ENCODE results near the gene SLC25A23.
"Not testable (repeated sequence)": the region's sequence is repeated elsewhere in the genome, so short reads cannot be mapped to it uniquely, and the experiment has no call there.

Gene SLC25A23

GRCh38 chr19:6455924-6456323, 3.7 kb downstream of the SLC25A23 start:
- DNase-seq: no peak

DNA sequence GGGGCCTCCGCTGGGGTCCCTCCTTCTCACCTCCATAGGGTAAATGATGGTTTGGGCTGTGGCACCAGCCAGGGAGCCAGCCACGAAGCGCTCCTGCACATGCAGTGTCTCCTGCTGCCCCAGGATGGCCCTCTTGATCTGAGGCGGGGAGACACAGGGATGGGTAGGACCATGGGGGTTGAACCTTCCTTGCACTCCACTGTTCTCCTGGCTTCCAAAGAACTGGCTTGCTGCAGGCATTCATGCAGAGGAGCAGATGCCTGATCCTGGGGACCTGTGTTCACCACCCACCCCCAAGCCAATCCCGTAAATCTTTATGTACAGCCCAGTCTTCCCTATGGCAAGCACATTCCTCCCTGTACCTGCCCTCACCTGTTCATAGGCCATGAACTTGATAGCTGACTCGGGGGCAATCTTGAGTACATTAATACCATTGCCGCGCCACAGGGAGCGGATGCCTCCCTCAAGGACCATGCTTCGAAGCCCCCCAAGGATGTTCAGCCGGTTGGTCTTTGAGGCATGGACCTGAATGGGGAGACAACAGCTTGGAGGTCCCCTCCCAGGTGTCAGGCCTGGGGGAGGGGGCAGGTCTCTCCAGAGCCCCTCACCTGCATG, 5.5 kb downstream of the SLC25A23 start:
- DNase-seq: no peak

GRCh38 chr19:6452899-6453298, 6.7 kb downstream of the SLC25A23 start:
- DNase-seq: no peak

DNA sequence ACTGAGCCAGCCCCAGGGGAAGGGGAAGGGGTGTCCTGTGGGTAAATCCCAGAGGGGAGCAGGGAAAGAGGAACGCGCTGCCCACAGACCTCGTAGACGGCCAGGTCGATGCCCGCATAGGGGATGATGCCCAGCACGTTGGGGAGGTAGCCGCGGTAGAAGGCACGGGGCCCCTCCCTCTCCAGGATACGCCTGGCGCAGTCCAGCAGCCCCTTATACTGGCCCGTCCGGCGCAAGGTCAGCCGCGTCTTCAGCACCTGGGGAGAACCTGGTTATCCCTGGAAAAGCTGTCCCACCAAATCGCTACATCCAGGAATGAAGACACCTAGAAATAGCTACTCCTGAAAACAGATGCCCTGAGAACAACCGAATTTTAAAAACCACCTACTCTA, 7.4 kb downstream of the SLC25A23 start:
- DNase-seq: no peak

DNA sequence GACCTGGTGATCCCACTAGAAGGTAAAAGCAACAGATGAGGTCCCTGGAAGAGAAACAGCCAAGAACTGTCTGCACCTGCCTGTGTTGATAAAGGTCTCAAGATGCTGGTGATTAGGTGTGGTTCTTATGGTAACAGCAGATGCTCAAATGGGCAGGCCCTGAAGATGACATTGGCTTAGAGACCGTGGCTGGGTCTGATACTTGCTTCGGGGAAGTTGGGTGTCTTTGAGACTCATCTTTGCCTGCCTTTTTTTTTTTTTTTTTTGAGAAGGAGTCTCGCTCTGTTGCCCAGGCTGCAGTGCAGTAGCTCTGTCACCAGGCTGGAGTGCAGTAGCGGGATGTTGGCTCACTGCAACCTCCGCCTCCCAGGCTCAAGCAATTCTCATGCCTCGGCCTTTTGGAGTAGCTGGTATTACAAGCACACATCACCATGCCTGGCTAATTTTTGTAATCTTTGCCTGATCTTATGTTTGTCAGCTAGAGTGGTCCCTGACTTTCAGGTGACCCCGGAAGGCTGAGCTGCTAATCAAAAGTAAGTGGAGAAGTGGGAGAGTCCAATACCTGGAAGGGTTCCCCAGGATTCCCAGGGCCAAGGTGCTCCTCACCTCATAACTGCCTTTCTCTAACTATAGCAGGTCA, 7.9 kb downstream of the SLC25A23 start:
- DNase-seq: no peak

DNA sequence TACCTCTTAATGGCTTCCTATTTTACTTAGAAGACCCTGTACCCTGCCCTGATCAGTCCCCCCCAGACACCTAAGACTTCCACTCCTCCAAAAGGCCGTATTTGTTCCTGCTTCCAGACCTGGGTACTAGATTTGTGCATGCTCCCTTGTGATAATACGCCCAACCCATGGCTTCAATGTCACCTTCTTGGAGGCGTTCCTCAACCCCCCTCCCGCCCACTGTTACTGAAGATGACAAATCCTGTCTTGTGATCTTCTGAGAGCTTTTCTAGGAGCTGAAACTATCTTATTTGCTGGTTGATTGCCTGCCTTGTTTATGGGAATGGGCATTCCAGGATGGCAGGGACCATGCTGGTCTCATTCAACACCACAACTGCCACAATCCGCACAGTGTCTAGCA, 9.4 kb downstream of the SLC25A23 start:
- DNase-seq: no peak

- DNase-seq: no peak
These were observed 11.5 kb downstream of the SLC25A23 start for GRCh38 chr19:6448045-6448444.

DNA sequence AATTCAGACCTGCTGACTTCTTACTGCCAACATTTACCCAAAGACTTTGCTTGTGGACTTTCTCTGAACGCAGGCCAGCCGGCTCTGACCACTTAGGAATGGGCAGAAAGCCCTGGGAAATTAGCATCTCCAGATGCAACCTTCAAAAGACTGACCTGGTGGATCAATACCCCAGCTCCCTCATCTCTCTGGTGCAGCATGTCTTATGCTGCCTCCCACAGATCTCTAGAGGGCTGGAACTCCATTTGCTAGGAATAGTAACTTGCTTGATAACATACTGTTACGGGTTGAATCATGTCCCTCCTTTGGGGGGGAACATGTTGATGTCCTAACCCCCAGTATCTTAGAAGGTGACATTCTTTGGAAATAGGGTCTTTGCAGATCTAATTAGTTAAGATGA, 13.1 kb downstream of the SLC25A23 start:
- no peak for DNase-seq

GRCh38 chr19:6443986-6444385, 15.6 kb downstream of the SLC25A23 start:
- DNase-seq: no peak

DNA sequence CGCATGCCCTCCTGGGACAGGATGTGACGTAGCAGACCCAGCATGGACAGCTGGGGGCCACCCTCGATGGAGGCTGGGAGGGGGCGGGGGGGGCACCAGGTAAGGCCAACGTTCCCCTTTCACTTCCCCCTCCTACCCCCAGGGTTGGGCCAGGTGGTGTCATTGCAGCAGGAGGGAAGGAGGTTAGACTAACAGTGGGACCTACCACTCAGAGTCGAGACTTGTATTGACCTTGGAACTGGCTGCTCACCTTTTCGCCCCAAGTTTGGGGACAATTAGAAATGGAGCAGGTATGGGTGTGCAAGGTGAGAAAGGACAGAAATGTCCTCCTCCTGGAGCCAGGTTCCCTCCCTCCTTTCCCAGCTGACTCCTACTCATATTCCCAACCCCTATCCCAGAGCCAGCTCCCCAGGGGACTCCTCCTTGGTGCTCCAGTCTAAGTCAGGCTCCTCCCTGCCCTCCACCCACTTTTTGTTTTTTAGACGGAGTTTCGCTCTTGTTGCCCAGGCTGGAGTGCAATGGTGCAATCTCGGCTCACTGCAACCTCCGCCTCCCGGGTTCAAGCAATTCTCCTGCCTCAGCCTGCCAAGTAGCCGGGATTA, 17.4 kb downstream of the SLC25A23 start:
- no peak for DNase-seq

DNA sequence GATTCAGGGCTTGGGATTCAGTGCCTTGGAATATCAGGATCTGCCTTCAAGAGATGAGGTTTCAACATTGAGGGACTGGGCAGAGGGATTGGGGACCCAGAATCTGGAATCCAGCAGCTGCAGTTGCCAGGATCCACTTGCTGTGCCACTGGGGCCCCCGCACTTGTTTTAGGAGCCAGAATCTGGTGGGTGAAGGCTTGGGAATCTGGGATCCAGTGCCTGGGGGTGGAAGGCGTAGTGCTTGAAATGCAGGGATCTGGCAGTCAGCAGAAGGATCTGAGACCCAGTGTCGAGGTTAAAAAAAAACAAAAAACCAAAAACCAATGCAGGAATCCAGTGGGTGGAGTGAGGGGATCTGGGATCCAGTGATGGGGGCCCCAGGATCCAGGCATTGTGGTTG, 18.7 kb downstream of the SLC25A23 start:
- DNase-seq: no peak

DNA sequence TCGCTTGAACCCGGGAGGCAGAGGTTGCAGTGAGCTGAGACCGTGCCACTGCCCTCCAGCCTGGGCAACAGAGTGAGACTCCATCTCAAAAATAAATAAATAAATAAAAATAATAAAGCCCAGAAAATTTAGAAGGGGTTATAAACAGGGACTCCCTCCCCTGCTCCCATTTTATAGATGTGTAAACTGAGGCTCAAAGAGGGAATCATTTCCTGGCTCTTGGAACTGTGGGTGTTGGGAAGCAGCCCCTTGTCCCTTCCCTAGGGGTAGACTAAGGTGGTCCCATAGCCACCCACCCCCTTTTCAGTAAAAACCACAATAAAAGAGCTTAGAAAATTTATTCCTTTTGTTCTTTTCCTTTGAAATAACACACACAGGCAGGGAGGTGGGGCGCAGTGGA, 19.8 kb downstream of the SLC25A23 start:
- DNase-seq: no peak

GRCh38 chr19:6433663-6434062, 25.9 kb downstream of the SLC25A23 start, which contains the start of gene SLC25A41:
TSS of gene SLC25A41 (minus strand) at chr19:6433763. CDS start at chr19:6433693, 70 bp downstream.
- no peak for DNase-seq

DNA sequence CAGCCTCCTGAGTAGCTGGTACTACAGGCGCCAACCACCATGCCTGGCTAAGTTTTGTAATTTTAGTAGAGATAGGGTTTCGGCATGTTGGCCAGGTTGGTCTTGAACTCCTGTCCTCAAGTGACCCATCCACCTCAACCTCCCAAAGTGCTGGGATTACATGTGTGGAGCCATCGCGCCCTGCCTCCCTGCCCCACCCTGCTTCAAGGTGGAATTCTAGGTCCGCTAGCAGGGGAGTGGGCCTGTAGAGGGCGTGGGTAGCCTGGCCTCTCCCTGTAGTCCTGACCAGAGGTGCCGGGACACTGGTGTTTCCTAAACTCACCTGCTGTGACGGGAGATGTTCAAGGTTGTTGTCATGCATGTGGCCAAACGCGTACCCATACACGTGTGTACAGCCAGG, 26.4 kb downstream of the SLC25A23 start:
- no peak for DNase-seq

- no peak for DNase-seq
These were observed 27.7 kb downstream of the SLC25A23 start for GRCh38 chr19:6431891-6432290.

DNA sequence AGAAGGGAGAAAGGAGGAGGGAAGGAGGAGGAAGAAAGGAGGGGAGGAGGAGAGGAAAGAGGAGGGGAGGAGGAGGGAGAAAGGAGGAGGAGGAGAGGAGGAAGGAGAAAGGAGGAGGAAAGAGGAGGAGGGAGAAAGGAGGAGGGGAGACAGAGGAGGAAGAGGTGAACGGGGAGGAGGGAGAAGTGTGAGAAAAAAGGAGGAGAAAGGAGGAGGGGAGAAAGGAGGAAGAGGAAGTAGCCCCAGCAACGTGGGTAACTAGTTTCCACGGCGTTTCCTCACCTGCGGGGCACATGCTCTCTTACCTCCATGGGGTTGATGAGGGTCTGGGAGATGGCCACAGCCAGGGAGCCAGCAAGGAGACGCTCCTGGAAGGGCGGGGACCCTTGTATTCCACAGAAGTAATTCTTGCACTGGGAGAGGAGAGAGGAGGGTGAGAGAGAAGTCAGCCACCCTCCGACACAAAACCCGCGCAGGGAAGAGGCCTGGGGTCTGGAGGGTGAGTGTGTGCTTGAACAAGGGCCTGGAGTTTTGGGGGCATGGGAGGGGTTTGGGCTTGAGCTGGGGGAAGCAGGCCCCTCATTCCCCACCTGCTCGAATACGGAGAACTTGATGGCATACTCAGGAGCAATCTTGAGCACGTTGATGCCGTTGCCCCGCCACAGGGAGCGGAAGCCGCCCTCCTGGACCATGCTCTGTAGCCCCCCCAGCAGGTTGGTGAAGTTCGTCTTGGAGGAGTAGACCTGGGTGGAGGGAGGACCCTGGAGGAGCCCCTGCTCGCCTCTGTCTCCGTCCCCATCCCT, 30.0 kb downstream of the SLC25A23 start:
- no peak for DNase-seq

DNA sequence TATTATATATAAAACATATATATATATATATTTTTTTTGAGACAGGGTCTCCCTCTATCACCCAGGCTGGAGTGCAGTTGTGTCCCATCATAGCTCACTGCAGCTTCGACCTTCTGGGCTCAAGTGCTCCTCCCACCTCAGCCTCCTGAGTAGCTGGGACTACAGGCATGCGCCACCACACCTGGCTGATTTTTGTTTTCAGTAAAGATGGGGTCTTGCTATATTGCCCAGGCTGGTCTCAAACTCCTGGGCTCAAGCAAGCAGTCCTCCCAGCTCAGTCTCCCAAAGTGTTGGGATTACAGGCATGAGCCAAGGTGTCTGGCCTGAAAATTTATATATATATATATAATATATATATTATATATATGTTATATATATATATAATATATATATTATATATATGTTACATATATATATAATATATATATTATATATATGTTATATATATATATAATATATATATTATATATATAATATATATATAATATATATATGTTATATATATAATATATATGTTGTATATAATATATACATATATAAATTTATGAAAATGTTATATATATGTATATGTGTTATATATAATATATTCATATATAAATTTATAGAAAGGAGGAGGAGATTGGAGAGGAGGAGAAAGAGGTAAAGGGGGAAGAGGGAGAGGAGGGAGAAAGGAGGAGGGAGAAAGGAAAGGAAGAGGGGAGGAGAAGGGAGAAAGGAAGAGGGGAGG, 30.7 kb downstream of the SLC25A23 start:
- not testable (repeated sequence) for DNase-seq

GRCh38 chr19:6427131-6427530, 32.5 kb downstream of the SLC25A23 start:
- DNase-seq: no peak

- DNase-seq: peak in 1 of 2 experiments; percentile 23
These were observed 33.6 kb downstream of the SLC25A23 start for GRCh38 chr19:6425732-6426620.

DNA sequence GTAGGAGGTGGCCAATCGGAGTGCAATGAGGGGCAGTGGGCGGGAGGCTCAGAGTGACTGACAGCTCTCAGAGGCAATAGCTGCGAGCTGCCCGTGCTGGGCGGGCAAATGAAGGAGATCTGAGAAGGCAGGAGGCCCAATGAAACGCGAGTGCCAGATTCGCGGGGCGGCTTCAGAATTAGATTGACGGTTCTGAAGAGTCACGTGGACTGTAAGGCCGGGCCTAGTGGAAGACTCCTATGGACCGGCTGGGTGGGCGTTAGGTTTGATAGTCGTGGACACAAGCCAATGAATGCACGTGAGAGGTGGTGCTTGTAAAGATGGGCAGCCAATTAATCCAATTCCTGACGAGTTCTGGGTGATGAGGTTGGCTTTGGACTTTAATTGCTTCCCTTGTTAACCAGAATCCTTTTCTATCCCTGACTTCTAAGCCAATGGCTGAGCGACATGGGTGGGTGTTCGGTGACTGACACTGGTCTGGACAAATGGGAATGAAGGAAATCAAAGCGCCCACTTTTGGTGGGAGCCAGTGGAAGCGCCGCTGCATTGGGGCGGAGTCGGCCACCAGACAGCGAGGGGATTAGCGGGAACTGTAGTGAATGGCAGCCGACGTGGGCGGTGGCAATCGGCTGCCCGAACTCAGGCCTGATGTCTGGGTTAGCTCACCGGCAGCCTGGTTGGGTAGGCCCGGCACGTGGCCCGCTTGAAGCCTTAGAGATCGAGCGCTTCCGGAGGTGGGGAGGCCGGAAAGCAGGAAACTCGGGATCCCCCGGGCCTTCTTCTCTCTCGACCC, 34.5 kb downstream of the SLC25A23 start:
- peak; percentile 99 for DNase-seq
